RKO (cell line): ENCODE data around the gene CAPS.
"Not testable (repeated sequence)": the region's sequence is repeated elsewhere in the genome, so short reads cannot be mapped to it uniquely, and the experiment has no call there.

Source experiments
- DNase-seq: peaks from one replicate; pipeline ENCODE4 v3.0.0-alpha.2; 2016; ENCODE audit warnings: low spot score

CAPS gene

DNA sequence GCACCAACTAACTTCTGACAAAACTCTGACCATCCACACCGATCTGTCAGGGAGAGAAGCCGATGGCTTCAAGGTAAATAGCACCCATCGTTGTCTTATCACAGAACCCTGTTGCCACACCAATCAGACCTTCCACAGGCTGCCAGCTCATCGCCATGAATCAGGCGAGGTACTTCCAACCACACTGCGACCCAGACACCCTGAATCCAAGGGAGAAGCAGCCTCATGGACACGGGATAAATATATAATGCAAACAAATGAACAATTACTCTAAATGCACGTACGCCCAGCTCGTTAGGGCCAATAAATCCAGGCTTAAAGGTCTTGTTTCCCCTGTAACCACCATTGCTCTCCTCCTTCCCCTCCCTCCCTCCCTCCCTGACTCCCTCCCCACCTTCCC, 43.1 kb downstream of the CAPS start:
- DNase-seq: no peak

GRCh38 chr19:5958074-5958850, 44.2 kb downstream of the CAPS start:
- DNase-seq: no peak

- no peak for DNase-seq
Observed at GRCh38 chr19:5958851-5959122, 44.7 kb downstream of the CAPS start.

DNA sequence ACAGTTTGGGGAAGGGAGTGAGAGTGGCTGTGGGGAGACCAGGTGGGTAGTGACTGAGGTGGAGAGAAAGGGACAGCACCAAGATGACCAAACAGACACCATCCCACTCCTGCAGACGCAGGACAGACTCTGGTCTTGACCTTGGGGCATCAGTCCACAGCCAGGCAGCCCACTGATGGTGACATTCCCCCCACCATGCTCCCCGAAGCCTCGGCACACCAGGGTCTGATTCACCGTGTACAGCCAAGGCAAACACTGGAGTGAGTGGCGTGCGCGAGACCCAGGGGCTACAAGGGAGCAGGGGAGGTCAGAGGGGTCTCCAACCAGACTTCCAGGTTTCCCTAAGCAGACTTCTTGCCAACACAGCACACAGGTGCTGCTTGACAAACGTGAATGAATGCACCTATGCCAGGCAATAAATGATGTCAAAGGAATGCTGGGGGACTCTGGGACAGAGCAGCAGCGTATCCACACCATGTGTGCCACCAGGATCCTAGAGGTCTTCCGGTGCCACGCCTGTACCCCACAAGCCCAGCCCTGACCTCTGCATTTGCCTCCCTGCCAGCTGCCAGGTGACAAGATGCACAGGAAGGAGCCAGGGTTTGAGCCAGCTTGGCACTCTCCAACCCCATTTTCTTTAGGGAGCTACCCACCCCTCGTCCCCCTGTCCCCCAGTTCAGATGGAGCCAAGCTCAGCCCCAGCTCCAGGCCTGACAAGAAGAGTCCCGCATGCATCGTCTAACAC, 45.4 kb downstream of the CAPS start:
- no peak for DNase-seq

DNA sequence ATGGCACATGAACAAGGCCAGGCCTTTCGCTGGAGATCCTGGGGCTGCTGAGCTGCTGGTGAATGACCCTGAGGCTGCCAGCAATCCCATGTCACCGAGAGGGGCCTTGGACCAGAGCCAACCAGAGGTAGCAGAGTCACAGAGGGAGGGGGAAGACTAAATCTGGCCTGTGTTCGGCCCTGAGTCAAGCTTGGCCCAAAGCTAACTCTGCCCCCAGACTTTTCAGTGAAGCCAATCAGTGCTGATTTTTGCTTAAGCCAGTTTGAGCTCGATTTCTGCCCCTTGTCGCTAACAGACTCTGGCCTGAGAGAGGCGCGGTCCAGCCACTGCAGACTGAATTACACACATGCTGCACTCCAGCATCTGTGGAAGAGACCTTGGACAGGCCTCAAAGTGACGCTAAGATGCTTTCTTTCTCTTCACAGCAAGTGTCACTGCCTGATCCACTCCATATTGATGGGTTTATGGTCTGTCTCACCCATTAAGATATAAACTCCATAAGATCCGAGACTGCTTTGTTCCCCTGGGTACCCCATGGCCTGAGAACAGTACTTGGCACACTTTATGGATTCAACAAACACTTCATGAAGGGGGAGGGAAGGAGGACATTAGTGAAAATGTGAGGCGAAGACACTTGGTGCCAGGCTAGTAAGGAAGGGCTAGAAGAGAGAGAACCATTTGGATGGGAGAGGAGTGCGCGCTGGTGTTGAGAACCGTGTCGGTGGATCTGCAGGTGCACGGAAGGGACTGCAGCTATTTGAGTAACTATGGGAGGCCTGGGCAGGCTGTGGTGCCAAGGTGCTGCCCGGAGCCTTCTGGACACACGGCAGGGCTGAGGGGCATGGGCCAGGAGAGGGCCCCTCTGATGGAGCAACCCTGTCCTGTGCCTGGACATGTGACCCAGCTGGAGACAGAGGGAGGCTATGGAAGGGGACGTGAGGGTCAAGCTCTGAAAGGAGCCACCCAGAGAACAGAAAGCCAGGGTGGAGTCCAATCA, 46.2 kb downstream of the CAPS start:
- no peak for DNase-seq

DNA sequence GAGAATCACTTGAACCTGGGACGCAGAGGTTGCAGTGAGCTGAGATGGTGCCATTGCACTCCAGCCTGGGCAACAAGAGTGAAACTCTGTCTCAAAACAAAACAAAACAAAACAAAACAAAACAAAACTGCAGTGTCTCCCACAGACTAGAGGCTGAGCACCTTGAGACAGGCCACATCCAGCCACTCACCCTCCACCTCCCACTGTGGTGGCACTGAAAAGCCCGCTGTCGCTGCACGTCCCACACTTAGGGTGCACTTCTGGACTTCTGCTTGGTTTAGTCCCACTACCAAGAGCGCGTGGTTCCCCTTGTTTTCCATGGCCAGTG, 47.6 kb downstream of the CAPS start:
- DNase-seq: not testable (repeated sequence)

DNA sequence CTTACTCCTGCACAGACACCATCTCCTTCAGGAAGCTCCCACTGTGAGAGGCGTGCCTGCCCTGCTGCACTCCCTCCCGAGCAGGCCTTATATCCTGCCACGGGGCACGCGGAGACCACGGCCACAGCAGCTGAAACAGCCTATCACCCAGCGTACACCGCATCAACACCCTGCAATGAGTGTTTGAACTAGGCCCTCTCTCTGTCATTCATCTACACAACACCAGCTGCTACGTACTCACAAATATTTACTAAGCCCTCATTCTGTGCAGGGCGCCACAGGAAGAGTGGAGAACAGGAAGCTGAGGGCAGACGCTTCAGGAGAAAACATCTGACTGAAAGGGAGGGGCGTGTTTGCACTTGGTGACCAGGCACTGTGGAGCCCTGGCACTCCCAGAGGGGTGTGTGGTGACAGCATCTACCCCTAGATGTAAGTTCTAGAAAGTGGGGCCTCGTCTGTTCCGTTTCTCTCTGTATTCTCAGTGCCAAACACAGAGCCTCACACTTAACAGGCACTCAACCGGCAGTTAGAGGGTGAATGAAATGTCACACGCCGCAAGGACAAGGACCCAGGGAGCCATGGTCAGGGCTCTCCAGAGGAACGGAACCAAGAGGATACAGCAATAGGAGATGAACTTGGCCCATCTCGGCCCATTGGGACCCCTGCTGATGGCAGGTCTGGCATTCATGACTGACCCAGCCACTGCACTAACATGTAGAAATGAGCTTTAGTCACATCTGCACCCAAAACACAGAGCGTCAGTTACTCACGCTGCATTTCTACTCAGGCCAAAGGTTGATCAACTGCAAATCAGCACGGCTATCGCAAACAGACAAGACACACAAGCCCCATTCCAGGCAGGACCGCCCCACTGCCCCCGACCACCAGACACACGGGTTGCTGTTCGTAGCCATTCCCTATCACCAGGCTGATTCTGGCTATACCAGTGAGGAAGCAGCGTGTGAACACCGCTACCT, 48.2 kb downstream of the CAPS start:
- DNase-seq: no peak

GRCh38 chr19:5963259-5963658, 49.2 kb downstream of the CAPS start:
- not testable (repeated sequence) for DNase-seq

- no peak for DNase-seq
Observed at GRCh38 chr19:5963855-5964254, 49.8 kb downstream of the CAPS start.

- no peak for DNase-seq
Observed at GRCh38 chr19:5964816-5965565, 50.9 kb downstream of the CAPS start.
